ENCODE measurements around the gene NCK1.

DNA sequence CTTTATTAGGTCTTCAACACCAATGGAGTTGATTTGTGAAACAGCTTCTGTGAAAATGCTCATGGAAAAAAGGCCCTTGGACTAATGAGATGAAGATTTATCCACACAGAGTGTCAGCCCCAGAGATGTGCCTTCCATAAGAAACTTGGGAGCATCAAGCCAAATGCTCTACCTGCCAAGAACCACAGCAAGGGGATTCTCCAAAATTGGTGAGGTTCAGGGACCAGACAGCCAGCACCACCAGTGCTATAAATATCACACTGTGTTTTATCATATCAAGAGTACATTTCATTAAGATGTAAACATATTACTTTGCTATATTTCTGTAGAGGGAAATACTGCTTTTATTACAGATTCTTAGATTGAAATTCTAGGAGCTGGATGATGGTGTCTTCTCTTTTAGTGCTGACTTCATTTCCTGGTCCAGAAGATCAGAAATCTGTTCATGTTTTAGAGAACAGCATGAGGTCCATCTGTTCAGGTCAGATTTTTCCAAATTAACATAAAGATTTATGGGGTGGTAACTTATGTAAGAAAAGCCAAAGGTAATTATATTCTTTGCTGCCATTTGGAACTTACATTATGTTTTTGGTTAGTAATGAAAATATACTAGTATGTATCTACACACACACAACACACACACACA lies 25.4 kb upstream of the NCK1 start:
- TF ChIP-seq CTCF (IDR thresholded peaks at IDR 0.05; ENCODE audit: low read depth, low read length, poor library complexity, severe bottlenecking) (no peak), EZH2phosphoT487 (IDR thresholded peaks at IDR 0.05; ENCODE audit: borderline replicate concordance, low read length) (no peak)
